RPMI7951 (cell line): Measurements from ENCODE around the gene RPL37A. TPM values are rescaled to one million over a fixed set of nuclear protein-coding genes. Genes with fewer than 3 reads are reported as not detected.

Experiments
- DNase-seq: peaks from one replicate; pipeline ENCODE4 v3.0.0-alpha.2; 2012; ENCODE audit warnings: low read depth
- total RNA-seq: library from RNA; depleted of rRNA; stranded (reverse); fragments of >200 nt; shearing (Covaris generic); gene quantifications from 2 replicates; pipeline ENCODE4 v1.2.3, GENCODE V29; 2014; rRNA removed

The RPL37A gene
- total RNA-seq, result 1,523 and 2,058 TPM in 2 replicates

GRCh38 chr2:216498379-216499352, at the start of gene RPL37A:
Gene RPL37A, plus strand, starts transcription at chr2:216498844. Its CDS starts 31 bp downstream, at chr2:216498875.
- DNase-seq, result peak; percentile 96

GRCh38 chr2:216450346-216450745, 48.3 kb upstream of the RPL37A start:
- DNase-seq, result no peak

GRCh38 chr2:216450784-216451183, 47.9 kb upstream of the RPL37A start:
- no peak for DNase-seq

- no peak for DNase-seq
Measured at GRCh38 chr2:216453955-216454614, 44.6 kb upstream of the RPL37A start.

- DNase-seq, result no peak
Measured at GRCh38 chr2:216463148-216463547, 35.5 kb upstream of the RPL37A start.

- DNase-seq, result no peak
Measured at GRCh38 chr2:216464104-216464720, 34.4 kb upstream of the RPL37A start.

- DNase-seq, result peak; percentile 45
Measured at GRCh38 chr2:216465579-216466195, 33.0 kb upstream of the RPL37A start.

GRCh38 chr2:216467845-216468244, 30.8 kb upstream of the RPL37A start:
- no peak for DNase-seq

- DNase-seq, result no peak
Measured at GRCh38 chr2:216469661-216470060, 29.0 kb upstream of the RPL37A start.

GRCh38 chr2:216473187-216473586, 25.5 kb upstream of the RPL37A start:
- no peak for DNase-seq

GRCh38 chr2:216474925-216475670, 23.5 kb upstream of the RPL37A start:
- no peak for DNase-seq

- no peak for DNase-seq
Measured at GRCh38 chr2:216475767-216476166, 22.9 kb upstream of the RPL37A start.

GRCh38 chr2:216477283-216478035, 21.2 kb upstream of the RPL37A start:
- no peak for DNase-seq

- peak; percentile 90 for DNase-seq
Measured at GRCh38 chr2:216478151-216478550, 20.5 kb upstream of the RPL37A start.

GRCh38 chr2:216478791-216479190, 19.9 kb upstream of the RPL37A start:
- no peak for DNase-seq

- DNase-seq, result no peak
Measured at GRCh38 chr2:216480221-216480620, 18.4 kb upstream of the RPL37A start.

- no peak for DNase-seq
Measured at GRCh38 chr2:216482640-216483039, 16.0 kb upstream of the RPL37A start.

- no peak for DNase-seq
Measured at GRCh38 chr2:216485237-216485636, 13.4 kb upstream of the RPL37A start.

GRCh38 chr2:216485745-216486144, 12.9 kb upstream of the RPL37A start:
- DNase-seq, result no peak

GRCh38 chr2:216486271-216486670, 12.4 kb upstream of the RPL37A start:
- no peak for DNase-seq
